Thoracic aorta (tissue), 2 donors: ENCODE measurements around the gene CTSF. TPM values are rescaled to one million over a fixed set of nuclear protein-coding genes. Genes with fewer than 3 reads are reported as not detected.
"Not testable (repeated sequence)": the region's sequence is repeated elsewhere in the genome, so short reads cannot be mapped to it uniquely, and the experiment has no call there.

Experiments
- ATAC-seq: fragments of 150-250 bp; one replicate; pipeline ENCODE4 v1.8.0; 2017; ENCODE audit warnings: low read depth; ENCODE audit not compliant: insufficient number of reproducible peaks, low FRiP score
- DNase-seq: peaks from one replicate; pipeline ENCODE4 v3.0.0-alpha.2; 2020; ENCODE audit warnings: low spot score
- H3K27ac ChIP-seq, 2 donors: fragments of 200-600 bp; sonication (generic); 1 replicate in 1 of 2; 2 replicates in 1 of 2; pipeline ENCODE4 v1.5.1; 2016; ENCODE audit warnings: mild to moderate bottlenecking in 2 of 2, moderate library complexity in 2 of 2
- H3K27me3 ChIP-seq: fragments of 200-600 bp; sonication (generic); replicated peaks from 2 replicates; pipeline ENCODE4 v1.6.0; 2016; ENCODE audit warnings: mild to moderate bottlenecking; ENCODE audit not compliant: insufficient read depth
- H3K36me3 ChIP-seq: fragments of 200-600 bp; sonication (generic); one replicate; pipeline ENCODE4 v1.5.1; 2016
- H3K4me1 ChIP-seq, 2 donors: fragments of 200-600 bp; sonication (generic); 1 replicate in 1 of 2; 2 replicates in 1 of 2; pipeline versions ENCODE4 v1.5.1 to v1.6.0; 2016; ENCODE audit warnings: low read depth in 2 of 2, mild to moderate bottlenecking in 1 of 2; ENCODE audit not compliant: control insufficient read depth in 1 of 2
- H3K4me3 ChIP-seq: fragments of 200-600 bp; sonication (generic); 2 replicates; pipeline ENCODE4 v1.5.1; 2016; ENCODE audit warnings: mild to moderate bottlenecking
- H3K9me3 ChIP-seq: fragments of 200-600 bp; sonication (generic); 2 replicates; pipeline ENCODE4 v1.5.1; 2016
- total RNA-seq, 2 donors: library from RNA; depleted of rRNA; stranded (reverse); fragments of >200 nt; gene quantifications; one replicate each; pipeline versions ENCODE4 v1.1.0 to v1.2.3, GENCODE V29; 2016
- TF ChIP-seq, protein P1 (sequence below): fragments of 200-600 bp; sonication (generic); IDR thresholded peaks from one replicate; pipeline ENCODE4 v1.5.1; 2019; ENCODE audit warnings: antibody characterized with exemption

CTSF gene
- total RNA-seq, 2 donors from 2014 or later = 122 to 195 TPM

DNA sequence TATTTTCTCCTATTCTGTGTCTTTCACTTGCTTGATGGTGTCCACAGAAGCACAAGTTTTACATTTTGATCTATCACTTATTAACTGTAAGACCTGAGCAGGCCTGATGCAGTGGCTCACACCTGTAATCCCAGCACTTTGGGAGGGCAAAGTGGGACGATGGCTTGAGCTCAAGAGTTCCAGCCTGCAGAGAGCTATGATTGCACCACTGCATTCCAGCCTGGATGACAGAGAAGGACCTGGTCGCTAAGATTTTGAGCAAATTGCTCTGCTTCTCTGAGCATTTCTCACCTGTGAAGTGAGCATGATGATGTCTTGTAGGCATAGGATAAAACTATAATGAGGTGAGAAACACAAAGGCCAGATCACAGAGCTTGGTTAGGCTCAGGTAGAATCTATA lies 17.7 kb upstream of the CTSF start:
- H3K4me3 ChIP-seq = no peak overlapping the region
- TF ChIP-seq, protein P1, sequence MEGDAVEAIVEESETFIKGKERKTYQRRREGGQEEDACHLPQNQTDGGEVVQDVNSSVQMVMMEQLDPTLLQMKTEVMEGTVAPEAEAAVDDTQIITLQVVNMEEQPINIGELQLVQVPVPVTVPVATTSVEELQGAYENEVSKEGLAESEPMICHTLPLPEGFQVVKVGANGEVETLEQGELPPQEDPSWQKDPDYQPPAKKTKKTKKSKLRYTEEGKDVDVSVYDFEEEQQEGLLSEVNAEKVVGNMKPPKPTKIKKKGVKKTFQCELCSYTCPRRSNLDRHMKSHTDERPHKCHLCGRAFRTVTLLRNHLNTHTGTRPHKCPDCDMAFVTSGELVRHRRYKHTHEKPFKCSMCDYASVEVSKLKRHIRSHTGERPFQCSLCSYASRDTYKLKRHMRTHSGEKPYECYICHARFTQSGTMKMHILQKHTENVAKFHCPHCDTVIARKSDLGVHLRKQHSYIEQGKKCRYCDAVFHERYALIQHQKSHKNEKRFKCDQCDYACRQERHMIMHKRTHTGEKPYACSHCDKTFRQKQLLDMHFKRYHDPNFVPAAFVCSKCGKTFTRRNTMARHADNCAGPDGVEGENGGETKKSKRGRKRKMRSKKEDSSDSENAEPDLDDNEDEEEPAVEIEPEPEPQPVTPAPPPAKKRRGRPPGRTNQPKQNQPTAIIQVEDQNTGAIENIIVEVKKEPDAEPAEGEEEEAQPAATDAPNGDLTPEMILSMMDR = no peak
- no peaks in the 10 kb centered on the region for H3K36me3 ChIP-seq
- H3K27ac ChIP-seq = no peak overlapping the region
- peaks cover 6% of the 10 kb centered on the region for H3K9me3 ChIP-seq
- no peak for ATAC-seq
- H3K4me1 ChIP-seq = no peaks in the 10 kb centered on the region
- no peak for DNase-seq
- H3K27me3 ChIP-seq = no peaks in the 10 kb centered on the region

DNA sequence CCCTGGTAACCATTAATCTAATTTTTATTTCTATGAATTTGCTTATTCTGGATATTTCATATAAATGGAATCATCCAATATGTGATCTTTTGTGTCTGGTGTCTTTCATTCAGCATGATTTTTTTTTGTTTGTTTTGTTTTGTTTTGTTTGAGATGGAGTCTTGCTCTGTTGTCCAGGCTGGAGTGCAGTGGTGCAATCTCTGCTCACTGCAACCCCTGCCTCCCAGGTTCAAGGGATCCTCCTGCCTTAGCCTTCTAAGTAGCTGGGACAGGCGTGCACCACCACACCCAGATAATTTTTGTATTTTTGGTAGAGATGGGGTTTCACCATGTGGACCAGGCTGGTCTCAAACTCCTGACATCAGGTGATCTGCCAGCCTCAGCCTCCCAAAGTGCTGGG lies 17.0 kb upstream of the CTSF start:
- H3K4me1 ChIP-seq, H3K9me3 ChIP-seq, ATAC-seq: not testable (repeated sequence)

DNA sequence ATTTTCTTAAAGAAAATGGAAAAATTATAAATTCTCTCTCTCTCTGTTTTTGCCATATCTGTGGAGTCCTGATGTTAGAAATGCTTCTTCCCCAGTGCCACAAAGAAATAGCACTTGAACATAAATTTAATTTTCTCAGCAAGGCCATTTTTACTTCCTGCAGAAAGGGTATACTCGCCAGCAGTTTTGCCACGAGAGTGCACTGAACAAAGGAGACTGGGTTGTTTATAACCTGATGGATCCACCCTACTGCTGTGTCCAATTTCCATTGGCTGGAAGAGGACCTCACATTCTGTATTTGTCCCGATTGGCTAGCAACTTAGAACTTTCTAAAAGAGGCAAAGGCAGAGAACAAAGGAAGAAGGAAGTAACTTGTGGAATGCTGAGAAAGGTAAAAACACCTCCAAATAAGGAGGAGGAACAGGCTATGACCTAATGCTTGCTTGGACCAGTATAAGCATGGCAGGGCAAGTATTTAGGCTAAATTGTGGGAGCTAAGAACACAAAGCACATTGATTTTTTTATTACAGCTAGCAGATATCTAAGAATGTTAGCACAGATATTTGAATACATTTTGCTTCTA lies 14.2 kb upstream of the CTSF start:
- not testable (repeated sequence) for DNase-seq, H3K4me3 ChIP-seq, H3K27me3 ChIP-seq, H3K36me3 ChIP-seq, H3K27ac ChIP-seq, ATAC-seq, H3K4me1 ChIP-seq, H3K9me3 ChIP-seq

More for the DNA sequence above, 17.0 kb upstream of the CTSF start:
- H3K4me3 ChIP-seq, DNase-seq, H3K27me3 ChIP-seq, H3K27ac ChIP-seq, H3K36me3 ChIP-seq: not testable (repeated sequence)

DNA sequence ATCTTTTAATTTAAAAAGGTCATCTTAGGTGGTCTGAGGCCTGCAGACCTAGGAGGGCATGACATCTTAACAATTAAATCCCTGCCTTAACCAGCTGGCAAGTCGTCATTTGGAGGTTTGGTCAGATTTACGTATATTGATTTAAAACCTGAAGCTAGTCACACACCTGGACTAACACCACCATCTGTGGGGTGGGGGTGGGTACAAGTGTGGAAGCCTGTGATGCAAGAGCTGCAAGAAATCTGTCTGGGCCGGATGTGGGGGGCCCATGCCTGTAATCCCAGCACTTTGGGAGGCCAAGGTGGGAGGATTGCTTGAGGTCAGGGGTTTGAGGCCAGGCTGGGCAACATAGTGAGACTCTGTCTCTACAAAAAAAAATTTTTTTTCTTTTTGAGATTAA lies 12.9 kb upstream of the CTSF start:
- Histone ChIP-seq H3K36me3 (no peaks in the 10 kb centered on the region), H3K4me1 (no peaks in the 10 kb centered on the region), H3K4me3 (no peak overlapping the region), H3K27me3 (no peaks in the 10 kb centered on the region), H3K9me3 (peaks cover 6% of the 10 kb centered on the region), H3K27ac (no peak overlapping the region)
- TF ChIP-seq, protein P1 = no peak
- ATAC-seq (no peak), DNase-seq (no peak)

DNA sequence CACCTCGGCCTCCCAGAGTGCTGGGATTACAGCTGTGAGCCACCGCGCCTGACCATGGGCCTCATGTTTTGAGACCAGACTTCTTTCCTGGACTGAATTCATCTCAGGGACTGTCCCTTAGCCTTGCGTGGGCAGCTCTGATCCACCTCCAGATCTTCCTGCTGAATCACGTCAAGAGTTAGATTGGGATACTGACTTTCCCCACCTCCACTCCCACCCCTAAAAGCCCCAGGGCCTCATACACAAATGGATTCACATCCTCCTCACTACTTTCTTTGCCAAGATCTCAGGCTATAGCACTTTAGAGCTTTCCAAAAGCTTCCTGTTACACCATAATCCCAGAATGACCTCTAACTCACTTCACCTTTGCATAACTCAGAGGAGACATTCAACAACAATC lies 12.4 kb upstream of the CTSF start:
- H3K27ac ChIP-seq = no peak overlapping the region
- H3K27me3 ChIP-seq = no peaks in the 10 kb centered on the region
- peaks cover 6% of the 10 kb centered on the region for H3K9me3 ChIP-seq
- no peak overlapping the region for H3K4me3 ChIP-seq
- TF ChIP-seq, protein P1 = no peak
- ATAC-seq (no peak), DNase-seq (no peak)
- no peaks in the 10 kb centered on the region for H3K36me3 ChIP-seq
- no peaks in the 10 kb centered on the region for H3K4me1 ChIP-seq

DNA sequence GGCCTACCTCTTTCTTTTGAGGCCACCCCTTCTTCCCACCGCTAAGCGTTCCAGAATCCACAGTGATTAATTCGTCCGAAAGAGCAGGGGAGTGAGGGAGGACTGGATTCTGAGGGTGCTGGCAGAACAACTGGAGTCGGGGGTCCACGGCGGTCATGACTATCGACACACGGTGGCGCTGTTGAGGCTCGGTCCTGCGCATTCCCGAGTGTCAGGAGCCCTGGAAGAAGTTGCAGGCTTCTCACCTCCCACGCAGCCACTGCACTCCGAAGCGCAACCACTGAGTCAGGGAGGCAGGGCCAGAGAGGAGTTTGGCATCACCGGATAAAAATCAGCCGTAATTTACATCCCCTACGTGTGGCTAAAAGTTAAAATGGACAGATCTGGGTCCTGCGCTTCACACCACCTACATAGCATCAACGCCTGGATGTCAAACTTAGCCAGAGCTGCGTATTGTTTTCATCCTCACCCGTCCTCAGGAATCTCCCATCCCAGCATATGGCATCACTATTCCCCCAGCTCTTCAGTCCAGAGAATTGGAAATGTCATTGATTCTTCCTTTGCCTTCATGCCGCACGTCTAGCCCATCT lies 10.7 kb upstream of the CTSF start:
- no peak overlapping the region for H3K4me3 ChIP-seq
- H3K9me3 ChIP-seq = peaks cover 6% of the 10 kb centered on the region
- DNase-seq = peak; percentile 46
- H3K4me1 ChIP-seq = no peaks in the 10 kb centered on the region
- H3K27me3 ChIP-seq = no peaks in the 10 kb centered on the region
- H3K27ac ChIP-seq = no peak overlapping the region
- TF ChIP-seq, protein P1 = peak; percentile 86
- H3K36me3 ChIP-seq = no peaks in the 10 kb centered on the region
- peak; percentile 36 for ATAC-seq
